HG03460 (cell line): ENCODE data around the gene FAT2.
"Not testable (repeated sequence)": the region's sequence is repeated elsewhere in the genome, so short reads cannot be mapped to it uniquely, and the experiment has no call there.

Experiments used
- ATAC-seq: cut with Tn5 transposase; IDR thresholded peaks from one replicate; pipeline ENCODE4 v1.9.1; 2021; ENCODE audit not compliant: unreplicated experiment

Gene FAT2

GRCh38 chr5:151615431-151615830 lies 24.3 kb upstream of the FAT2 start:
- ATAC-seq, result no peak

- no peak for ATAC-seq
Measured at GRCh38 chr5:151614565-151614964, 23.4 kb upstream of the FAT2 start.

- peak; percentile 86 for ATAC-seq
Measured at GRCh38 chr5:151612689-151613427, 21.7 kb upstream of the FAT2 start.

GRCh38 chr5:151611127-151611775 lies 20.1 kb upstream of the FAT2 start:
- no peak for ATAC-seq

GRCh38 chr5:151608522-151608921 lies 17.4 kb upstream of the FAT2 start:
- no peak for ATAC-seq

GRCh38 chr5:151607304-151607703 lies 16.2 kb upstream of the FAT2 start:
- no peak for ATAC-seq

GRCh38 chr5:151605559-151605958 lies 14.4 kb upstream of the FAT2 start:
- no peak for ATAC-seq

GRCh38 chr5:151602806-151603205 lies 11.7 kb upstream of the FAT2 start:
- no peak for ATAC-seq

- ATAC-seq, result no peak
Measured at GRCh38 chr5:151601391-151601790, 10.3 kb upstream of the FAT2 start.

GRCh38 chr5:151600069-151600665 lies 9.0 kb upstream of the FAT2 start:
- no peak for ATAC-seq

GRCh38 chr5:151598984-151599383 lies 7.9 kb upstream of the FAT2 start:
- ATAC-seq, result no peak

GRCh38 chr5:151598549-151598948 lies 7.4 kb upstream of the FAT2 start:
- ATAC-seq, result no peak

GRCh38 chr5:151597749-151598148 lies 6.6 kb upstream of the FAT2 start:
- ATAC-seq, result no peak

- no peak for ATAC-seq
Measured at GRCh38 chr5:151596828-151597539, 5.9 kb upstream of the FAT2 start.

GRCh38 chr5:151595411-151595826 lies 4.3 kb upstream of the FAT2 start:
- ATAC-seq, result no peak

- no peak for ATAC-seq
Measured at GRCh38 chr5:151592855-151593408, 1.8 kb upstream of the FAT2 start.

- no peak for ATAC-seq
Measured at GRCh38 chr5:151589878-151590570, 1.1 kb downstream of the FAT2 start.

GRCh38 chr5:151587796-151588555 lies 3.2 kb downstream of the FAT2 start:
- ATAC-seq, result no peak

- no peak for ATAC-seq
Measured at GRCh38 chr5:151585970-151586369, 5.2 kb downstream of the FAT2 start.

GRCh38 chr5:151585344-151585743 lies 5.8 kb downstream of the FAT2 start:
- ATAC-seq, result not testable (repeated sequence)
